ENCODE data around the gene CORIN.

- no peak for TF ChIP-seq CTCF (conservative IDR thresholded peaks at IDR 0.05; ENCODE audit: low read depth, low read length)
- TF ChIP-seq POLR2A (IDR thresholded peaks at IDR 0.05; ENCODE audit: low read depth, low read length), result no peak
- no peak for TF ChIP-seq MAFK (IDR thresholded peaks at IDR 0.05; ENCODE audit: low read depth, low read length)
- TF ChIP-seq ELK1 (IDR thresholded peaks at IDR 0.05; ENCODE audit: borderline replicate concordance, low read depth, low read length), result no peak
- TF ChIP-seq RCOR1 (IDR thresholded peaks at IDR 0.05; ENCODE audit: insufficient replicate concordance, low read length), result no peak
- TF ChIP-seq USF2 (IDR thresholded peaks at IDR 0.05; ENCODE audit: low read depth, low read length), result no peak
- no peak for TF ChIP-seq CEBPB (IDR thresholded peaks at IDR 0.05; ENCODE audit: low read depth, low read length)
- no peak for TF ChIP-seq MXI1 (IDR thresholded peaks at IDR 0.05; ENCODE audit: borderline replicate concordance, low read depth, low read length)
- TF ChIP-seq SMC3 (IDR thresholded peaks at IDR 0.05; ENCODE audit: low read depth, low read length), result no peak
Measured at GRCh38 chr4:47752214-47752613, 85.7 kb downstream of the CORIN start.
